SK-N-MC (cell line): ENCODE data around the gene FOXO1.

ENCODE experiments used
- EZH2 ChIP-seq: fragments of 200-600 bp; sonication (generic); IDR thresholded peaks from one replicate; pipeline ENCODE4 v1.6.1; 2017; ENCODE audit warnings: antibody characterized with exemption
- POLR2AphosphoS5 ChIP-seq: IDR thresholded peaks from 2 replicates; pipeline ENCODE4 v1.6.1; 2012; ENCODE audit warnings: mild to moderate bottlenecking, low read depth, low read length, borderline replicate concordance

DNA sequence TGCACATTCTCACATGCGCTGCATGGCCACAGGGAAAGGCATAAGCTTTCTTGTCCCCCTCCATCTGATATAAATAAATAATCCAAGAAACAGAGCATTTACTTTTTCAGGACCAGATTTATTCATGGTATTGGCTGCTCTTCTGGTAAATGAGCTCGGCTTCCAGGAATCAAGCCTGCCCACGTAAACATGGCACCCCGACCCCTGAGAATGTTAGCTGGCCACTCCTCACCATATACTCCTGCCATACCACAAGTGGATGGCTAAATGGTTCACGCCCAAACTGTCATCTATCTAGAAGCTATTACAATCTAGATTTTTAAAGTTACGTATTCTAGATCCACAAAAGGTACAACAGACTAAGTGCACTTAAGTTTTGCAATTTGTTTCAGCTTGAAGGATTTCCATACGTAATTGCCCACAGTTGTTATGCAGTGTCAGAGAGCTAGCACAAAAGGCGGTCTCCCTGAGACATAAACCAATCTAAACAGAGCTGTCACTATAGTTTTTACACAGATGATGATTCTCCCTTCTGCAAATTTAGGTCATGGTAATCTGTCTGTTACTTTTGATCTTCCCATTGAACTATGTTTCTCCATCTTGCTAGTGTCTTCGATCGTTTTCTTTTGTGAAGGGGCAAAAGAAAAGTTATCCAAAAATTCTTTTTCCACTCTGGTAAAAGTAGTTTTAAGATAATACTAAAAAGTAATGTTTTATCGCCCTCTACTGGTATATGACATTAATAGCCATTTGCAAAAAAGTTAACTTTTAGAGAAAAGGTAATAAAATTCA lies 16.2 kb upstream of the FOXO1 start:
- TF ChIP-seq EZH2 (no peak), POLR2AphosphoS5 (no peak)
